ENCODE measurements around the gene ABCA7.
"Not testable (repeated sequence)": the region's sequence is repeated elsewhere in the genome, so short reads cannot be mapped to it uniquely, and the experiment has no call there.

The ABCA7 gene

GRCh38 chr19:1105873-1106840, 66.2 kb downstream of the ABCA7 start:
- DNase-seq (ENCODE audit: low read depth): no peak

- DNase-seq (ENCODE audit: low read depth): peak; percentile 56
Observed at GRCh38 chr19:1106841-1107660, 67.1 kb downstream of the ABCA7 start.

- no peak for DNase-seq (ENCODE audit: low read depth)
Observed at GRCh38 chr19:1107661-1108261, 67.9 kb downstream of the ABCA7 start.

- no peak for DNase-seq (ENCODE audit: low read depth)
Observed at GRCh38 chr19:1108291-1109031, 68.6 kb downstream of the ABCA7 start.

GRCh38 chr19:1109032-1109551, 69.2 kb downstream of the ABCA7 start:
- DNase-seq (ENCODE audit: low read depth): no peak

- DNase-seq (ENCODE audit: low read depth): no peak
Observed at GRCh38 chr19:1109697-1110671, 70.1 kb downstream of the ABCA7 start.

- DNase-seq (ENCODE audit: low read depth): peak; percentile 17
Observed at GRCh38 chr19:1110809-1111640, 71.1 kb downstream of the ABCA7 start.

GRCh38 chr19:1111641-1112267, 71.8 kb downstream of the ABCA7 start:
- no peak for DNase-seq (ENCODE audit: low read depth)

GRCh38 chr19:1112268-1113029, 72.5 kb downstream of the ABCA7 start:
- DNase-seq (ENCODE audit: low read depth): no peak

- peak; percentile 94 for DNase-seq (ENCODE audit: low read depth)
Observed at GRCh38 chr19:1113030-1113985, 73.4 kb downstream of the ABCA7 start.

GRCh38 chr19:1113986-1114483, 74.1 kb downstream of the ABCA7 start:
- no peak for DNase-seq (ENCODE audit: low read depth)

- DNase-seq (ENCODE audit: low read depth): not testable (repeated sequence)
Observed at GRCh38 chr19:1114728-1115127, 74.8 kb downstream of the ABCA7 start.
